Esophagus mucosa (tissue), 1 donor: Measurements from ENCODE around the gene TRAF7. TPM values are rescaled to one million over a fixed set of nuclear protein-coding genes. Genes with fewer than 3 reads are reported as not detected.

Source experiments
- ATAC-seq: fragments of 200-7000 bp; cut with Tn5 transposase; one replicate; pipeline ENCODE4 v1.9.1; 2020
- total RNA-seq: library from RNA; stranded (reverse); gene quantifications from one replicate; pipeline ENCODE4 v1.2.4, GENCODE V29; 2023
- donor health status: DM: yes; HTN: yes; CAD: no.

The TRAF7 gene
- total RNA-seq, 1 donor from 2014 or later, result 96.6 TPM

DNA sequence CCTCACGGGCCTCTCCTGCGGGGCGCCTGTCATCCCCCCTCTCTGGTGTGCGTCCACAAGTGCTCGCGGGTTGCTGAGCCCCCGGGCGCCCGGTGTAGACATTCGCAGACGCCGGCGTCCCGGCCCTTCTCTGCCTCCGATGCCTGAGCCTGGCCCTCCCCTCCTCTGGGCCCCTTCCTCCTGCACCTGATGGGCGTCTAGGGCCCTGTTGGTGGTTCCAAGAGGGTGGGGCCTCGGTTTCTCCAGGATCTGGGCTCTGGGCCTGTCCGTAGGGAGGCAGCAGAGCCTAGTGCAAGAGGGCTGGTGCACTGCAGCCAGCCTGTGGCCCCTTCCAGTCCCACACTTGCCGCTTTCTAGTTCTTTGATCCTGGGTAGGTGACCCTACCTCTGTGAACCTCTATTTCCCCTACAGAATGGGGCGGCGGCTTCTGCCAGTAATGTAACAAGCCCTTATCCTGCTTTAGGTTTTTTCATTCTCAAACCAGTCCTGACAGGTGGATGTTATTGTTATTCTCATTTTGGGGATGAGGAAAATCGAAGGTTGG is 68.4 kb downstream of the TRAF7 start:
- ATAC-seq, result peak; percentile 58

DNA sequence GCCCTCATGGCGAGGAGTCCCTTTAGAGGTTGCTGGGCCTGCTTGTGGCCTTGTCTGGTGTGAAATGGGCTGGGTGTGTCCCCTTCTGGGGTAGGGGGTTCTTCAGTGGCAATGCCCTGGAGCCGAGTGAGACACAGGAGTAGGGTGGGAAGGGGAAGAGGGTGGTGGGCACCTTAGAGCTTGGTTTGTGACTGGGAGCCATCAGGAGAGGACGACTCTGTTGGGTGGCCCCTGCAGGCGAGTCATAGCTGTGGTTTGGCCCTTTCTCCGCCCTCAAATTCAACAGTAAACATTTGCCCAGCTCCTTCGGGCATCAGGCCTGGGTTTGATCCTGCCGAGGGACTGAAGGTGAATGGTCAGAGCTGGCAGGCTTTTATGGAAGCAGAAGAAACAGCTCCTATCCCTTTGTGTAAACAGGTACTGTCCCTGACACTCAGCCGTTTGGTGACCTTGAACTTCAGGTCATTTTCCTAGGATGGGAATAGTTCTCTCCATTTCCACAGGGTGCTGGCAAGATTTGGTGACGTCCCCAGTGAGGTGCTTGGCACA is 70.7 kb downstream of the TRAF7 start:
- ATAC-seq, result no peak

DNA sequence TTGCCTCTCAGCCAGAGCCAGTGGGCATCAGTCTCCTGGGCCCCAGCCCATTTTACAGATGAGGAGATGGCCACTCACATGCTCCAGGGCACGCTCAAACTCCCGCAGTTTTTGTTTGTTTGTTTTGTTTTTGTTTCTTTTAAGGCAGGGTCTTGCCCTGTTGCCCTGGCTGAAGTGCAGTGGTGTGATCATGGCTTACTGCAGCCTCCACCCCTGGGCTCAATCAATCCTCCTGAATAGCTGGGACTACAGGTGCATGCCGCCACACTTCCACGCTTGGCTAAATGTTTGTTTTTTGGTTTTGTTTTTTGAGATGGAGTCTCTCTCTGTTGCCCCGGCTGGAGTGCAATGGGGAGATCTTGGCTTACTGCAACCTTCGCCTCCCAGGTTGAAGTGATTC is 71.3 kb downstream of the TRAF7 start:
- ATAC-seq, result no peak

Other genes with a start within 250 kb of the TRAF7 start
- gene HS3ST6, start 237.4 kb upstream of the TRAF7 start, total RNA-seq, result 1.4 TPM
- gene MSRB1, start 212.6 kb upstream of the TRAF7 start, total RNA-seq, result 44.0 TPM
- gene RPL3L, start 201.1 kb upstream of the TRAF7 start, total RNA-seq, result 0.12 TPM
- 115 TPM for gene NDUFB10, start 196.2 kb upstream of the TRAF7 start, total RNA-seq
- gene RPS2, start 191.0 kb upstream of the TRAF7 start, total RNA-seq, result 3,204 TPM
- gene RNF151, start 188.9 kb upstream of the TRAF7 start, total RNA-seq, result not detected
- 31.5 TPM for gene TBL3, start 183.7 kb upstream of the TRAF7 start, total RNA-seq
- 4.6 TPM for gene NOXO1, start 174.3 kb upstream of the TRAF7 start, total RNA-seq
- 17.0 TPM for gene GFER, start 171.6 kb upstream of the TRAF7 start, total RNA-seq
- 0.16 TPM for gene SYNGR3, start 165.8 kb upstream of the TRAF7 start, total RNA-seq
- gene ZNF598, start 146.0 kb upstream of the TRAF7 start, total RNA-seq, result 41.0 TPM
- 0.80 TPM for gene NPW, start 136.0 kb upstream of the TRAF7 start, total RNA-seq
- gene NHERF2, start 128.9 kb upstream of the TRAF7 start, total RNA-seq, result 21.6 TPM
- 15.8 TPM for gene NTHL1, start 107.9 kb upstream of the TRAF7 start, total RNA-seq
- gene TSC2, start 107.8 kb upstream of the TRAF7 start, total RNA-seq, result 49.5 TPM
- gene PKD1, start 19.9 kb upstream of the TRAF7 start, total RNA-seq, result 34.8 TPM
- gene RAB26, start 7.2 kb upstream of the TRAF7 start, total RNA-seq, result 6.0 TPM
- 0.08 TPM for gene CASKIN1, start 40.8 kb downstream of the TRAF7 start, total RNA-seq
- gene MLST8, start 49.7 kb downstream of the TRAF7 start, total RNA-seq, result 28.5 TPM
- gene BRICD5, start 55.1 kb downstream of the TRAF7 start, total RNA-seq, result 0.36 TPM
- gene PGP, start 59.1 kb downstream of the TRAF7 start, total RNA-seq, result 6.6 TPM
- 10.7 TPM for gene E4F1, start 67.8 kb downstream of the TRAF7 start, total RNA-seq
- gene DNASE1L2, start 80.7 kb downstream of the TRAF7 start, total RNA-seq, result 0.12 TPM
- gene ECI1, start 95.8 kb downstream of the TRAF7 start, total RNA-seq, result 65.8 TPM
- gene RNPS1, start 112.3 kb downstream of the TRAF7 start, total RNA-seq, result 104 TPM
- gene ABCA3, start 184.9 kb downstream of the TRAF7 start, total RNA-seq, result 1.2 TPM